Heart right ventricle (tissue), 16 donors: Measurements from ENCODE around the gene TRPM3. TPM values are rescaled to one million over a fixed set of nuclear protein-coding genes. Genes with fewer than 3 reads are reported as not detected.

Experiments
- ATAC-seq, 8 donors: fragments of 200-7000 bp; cut with Tn5 transposase; one replicate each; pipeline ENCODE4 v1.9.1; 2020; ENCODE audit warnings: mild to moderate bottlenecking in 8 of 8, moderate library complexity in 8 of 8, moderate number of reproducible peaks in 1 of 8
- DNase-seq, 2 donors: peaks; one replicate each; pipeline ENCODE4 v3.0.0-alpha.2; 2020
- H3K27ac ChIP-seq, 10 donors: fragments of 200-600 bp; sonication (generic) in 2 of 10; one replicate each; pipeline versions ENCODE4 v1.5.0 to v1.8.0; 2020 to 2022; ENCODE audit warnings: mild to moderate bottlenecking in 3 of 10
- H3K27me3 ChIP-seq, 7 donors: fragments of 200-600 bp; one replicate each; pipeline ENCODE4 v1.8.0; 2021 to 2022; ENCODE audit warnings: mild to moderate bottlenecking in 2 of 7
- H3K36me3 ChIP-seq, 9 donors: fragments of 200-600 bp; sonication (generic) in 1 of 9; one replicate each; pipeline versions ENCODE4 v1.5.0 to v1.8.0; 2020 to 2022; ENCODE audit warnings: mild to moderate bottlenecking in 2 of 9
- H3K4me1 ChIP-seq, 9 donors: fragments of 200-600 bp; sonication (generic) in 1 of 9; one replicate each; pipeline versions ENCODE4 v1.5.0 to v1.8.0; 2020 to 2022; ENCODE audit warnings: mild to moderate bottlenecking in 4 of 9
- H3K4me3 ChIP-seq, 10 donors: fragments of 200-600 bp; sonication (generic) in 2 of 10; one replicate each; pipeline versions ENCODE4 v1.5.0 to v1.8.0; 2020 to 2022; ENCODE audit warnings: mild to moderate bottlenecking in 7 of 10, moderate library complexity in 2 of 10
- H3K9me3 ChIP-seq, 11 donors: fragments of 200-600 bp in 10 of 11; sonication (generic) in 2 of 11; one replicate each; pipeline versions ENCODE4 v1.5.0 to v1.8.0; 2013 to 2022; ENCODE audit warnings: mild to moderate bottlenecking in 2 of 11, control low read depth in 1 of 11, moderate library complexity in 1 of 11
- CTCF ChIP-seq, 9 donors: fragments of 200-600 bp; sonication (generic) in 2 of 9; IDR thresholded peaks; one replicate each; pipeline versions ENCODE4 v1.5.0 to v1.8.0; 2021 to 2022; ENCODE audit warnings: antibody characterized with exemption in 9 of 9, mild to moderate bottlenecking in 5 of 9, moderate library complexity in 1 of 9
- WGBS, 2 donors: extraction: QIAGEN DNeasy Blood & Tissue Kit; methylation state at CpG; one replicate each; pipeline ENCODE4 v1.1.7; 2013; ENCODE audit warnings: inconsistent platforms in 1 of 2; 5-methylcytosine and 5-hydroxymethylcytosine counted together
- intact Hi-C, 10 donors: fragments of 100-400 bp; cut with DNase I; formaldehyde crosslinking; loops; one replicate each; pipeline versions ENCODE4 v1.11.1 to v1.14.2; 2022
- polyA plus RNA-seq, 2 donors: library from polyadenylated mRNA; stranded (reverse); fragments of 200-250 nt; gene quantifications; one replicate each; pipeline ENCODE4 v1.2.3, GENCODE V29; 2013
- total RNA-seq, 10 donors: library from RNA; stranded (reverse); fragmentation: NEBNext Ultra II Directional in 3 of 10; extraction: Animal tissue kit (Norgen Biotek cat#: 25700) in 3 of 10; gene quantifications; one replicate each; pipeline versions ENCODE4 v1.2.1 to v1.2.4, GENCODE V29; 2021 to 2023
- donor health status: Arrhythmogenic right ventricular cardiomyopathy.
- donor health status: ischemic (EF 13 %, LVEDD 7.1; RV severe dilation, severe dysfunction).
- donor health status: healthy with polysubstance abuse.
- donor health status: DM: no; HTN: yes; CAD: no.
- donor health status: DM: no; HTN: no; CAD: no.
- donor health status: ischemic (EF 25% LVEDD 6.9; RV normal size, moderate dysfunction).
- donor health status: ischemic (EF 25% LVEDD 5.7; RV mildly dilated, moderate dysfunction).
- donor health status: healthy.
- donor health status: DM: yes; HTN: yes; CAD: no.
- donor health status: Ischemic cardiomyopathy.
- donor health status: ischemic (EF 35%, LVEDD 5.7; RV mildly dilated, moderate dysfunction).
- donor health status: nonischemic (EF 11% LVEDD 7.7; RV severe dilation, severe dysfunction).
- donor health status: DM: yes; HTN: yes; CAD: no.
- donor health status: PGD.
- donor health status: ischemic (EF 29% LVEDD 5.4; RV normal size, mild dysfunction).
- donor health status: nonischemic (EF 23%, LVEDD 6.1; RV moderate dilation, normal function).

TRPM3 gene
- total and polyA plus RNA-seq, 12 donors: 0.05 to 1.3 (median 0.16) TPM; not detected in 1

DNA sequence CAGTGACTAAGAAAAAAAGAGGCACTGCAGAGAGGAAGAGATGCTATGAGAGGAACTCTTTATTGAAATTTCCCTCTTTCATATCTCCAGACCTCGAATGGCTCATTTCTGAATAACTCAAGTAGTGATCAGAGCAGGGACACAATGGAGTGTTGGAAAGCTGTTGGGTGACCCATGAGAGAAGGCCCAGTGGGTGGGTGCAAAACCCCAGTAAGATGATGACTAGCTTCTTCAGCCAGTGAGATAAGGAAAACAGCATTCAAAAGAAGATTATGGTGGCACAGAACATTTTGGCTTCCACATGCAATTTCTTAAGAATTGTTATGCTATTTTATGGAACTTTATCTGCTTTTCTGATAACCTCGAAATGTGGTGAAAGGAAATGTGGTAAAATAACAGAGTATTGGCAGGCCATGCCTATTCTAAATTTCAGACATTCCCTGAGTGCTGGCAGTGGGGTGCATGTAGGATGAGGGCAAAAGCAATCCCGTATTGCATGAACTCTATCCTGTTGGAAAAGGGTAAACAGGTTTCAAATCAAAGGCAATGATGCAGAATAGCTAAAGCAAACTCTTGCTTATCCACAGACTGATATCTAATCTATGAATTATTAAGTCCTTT is 579.0 kb downstream of the TRPM3 start:
- 66% methylated on average over 3 of the region's 3 CpGs for WGBS, 2 donors
- DNase-seq (no peak), ATAC-seq (no peak)

GRCh38 chr9:70540016-70540415 is 581.4 kb downstream of the TRPM3 start:
- Histone ChIP-seq H3K9me3 (no peaks in the 10 kb centered on the region), H3K27ac (no peak overlapping the region), H3K4me1 (peaks cover 0 to 7% (median 0%) of the 10 kb centered on the region in 9 donors), H3K4me3 (no peak overlapping the region), H3K27me3 (no peaks in the 10 kb centered on the region), H3K36me3 (no peaks in the 10 kb centered on the region)
- no peak for TF ChIP-seq CTCF (IDR thresholded peaks at IDR 0.05)
- intact Hi-C loops: no loop called here
- ATAC-seq (no peak), DNase-seq (no peak)
- WGBS, 2 donors: 92 to 94% methylated on average over 5 of the region's 5 CpGs

More for the DNA sequence above, 579.0 kb downstream of the TRPM3 start:
- Histone ChIP-seq H3K27me3 (no peaks in the 10 kb centered on the region), H3K4me1 (peaks cover 0 to 7% (median 0%) of the 10 kb centered on the region in 9 donors), H3K27ac (no peak overlapping the region), H3K4me3 (no peak overlapping the region), H3K36me3 (no peaks in the 10 kb centered on the region), H3K9me3 (no peaks in the 10 kb centered on the region)
- intact Hi-C loops: no loop called here
- TF ChIP-seq CTCF (IDR thresholded peaks at IDR 0.05): no peak

- H3K9me3 ChIP-seq: no peaks in the 10 kb centered on the region
- ATAC-seq (no peak), DNase-seq (no peak)
- intact Hi-C loops: no loop called here
- no peak overlapping the region for H3K27ac ChIP-seq
- H3K27me3 ChIP-seq: no peaks in the 10 kb centered on the region
- H3K4me1 ChIP-seq: peaks cover 0 to 7% (median 0%) of the 10 kb centered on the region in 9 donors
- 75 to 84% methylated on average over 1 of the region's 1 CpG for WGBS, 2 donors
- H3K4me3 ChIP-seq: no peak overlapping the region
- H3K36me3 ChIP-seq: no peaks in the 10 kb centered on the region
- no peak for TF ChIP-seq CTCF (IDR thresholded peaks at IDR 0.05)
These were observed 581.9 kb downstream of the TRPM3 start for GRCh38 chr9:70539526-70539925.

GRCh38 chr9:70539001-70539400 is 582.4 kb downstream of the TRPM3 start:
- 37 to 50% methylated on average over 1 of the region's 1 CpG for WGBS, 2 donors
- Histone ChIP-seq H3K9me3 (no peaks in the 10 kb centered on the region), H3K4me3 (no peak overlapping the region), H3K4me1 (peaks cover 0 to 7% (median 0%) of the 10 kb centered on the region in 9 donors), H3K27ac (no peak overlapping the region), H3K27me3 (no peaks in the 10 kb centered on the region), H3K36me3 (no peaks in the 10 kb centered on the region)
- ATAC-seq (peak in 3 of 8 donors; percentile 44 to 55 (median 50)), DNase-seq (no peak)
- TF ChIP-seq CTCF (IDR thresholded peaks at IDR 0.05): no peak
- intact Hi-C loops: no loop called here
